Renal cortical epithelial cell (primary cell): ENCODE results near the gene CD68. TPM values are rescaled to one million over a fixed set of nuclear protein-coding genes. Genes with fewer than 3 reads are reported as not detected.
A peak's percentile ranks its signal among the peaks of the same experiment; 100 is the strongest.
"Not testable (repeated sequence)": the region's sequence is repeated elsewhere in the genome, so short reads cannot be mapped to it uniquely, and the experiment has no call there.

Source experiments
- DNase-seq: peaks from one replicate; pipeline ENCODE4 v3.0.0-alpha.2; 2011; ENCODE audit warnings: low read depth
- total RNA-seq: library from RNA; depleted of rRNA; stranded (reverse); fragments of >200 nt; gene quantifications from 2 replicates; pipeline ENCODE4 v1.2.3, GENCODE V29; 2014

The CD68 gene
- total RNA-seq, 1 donor from 2014 or later = 7.6 TPM

DNA sequence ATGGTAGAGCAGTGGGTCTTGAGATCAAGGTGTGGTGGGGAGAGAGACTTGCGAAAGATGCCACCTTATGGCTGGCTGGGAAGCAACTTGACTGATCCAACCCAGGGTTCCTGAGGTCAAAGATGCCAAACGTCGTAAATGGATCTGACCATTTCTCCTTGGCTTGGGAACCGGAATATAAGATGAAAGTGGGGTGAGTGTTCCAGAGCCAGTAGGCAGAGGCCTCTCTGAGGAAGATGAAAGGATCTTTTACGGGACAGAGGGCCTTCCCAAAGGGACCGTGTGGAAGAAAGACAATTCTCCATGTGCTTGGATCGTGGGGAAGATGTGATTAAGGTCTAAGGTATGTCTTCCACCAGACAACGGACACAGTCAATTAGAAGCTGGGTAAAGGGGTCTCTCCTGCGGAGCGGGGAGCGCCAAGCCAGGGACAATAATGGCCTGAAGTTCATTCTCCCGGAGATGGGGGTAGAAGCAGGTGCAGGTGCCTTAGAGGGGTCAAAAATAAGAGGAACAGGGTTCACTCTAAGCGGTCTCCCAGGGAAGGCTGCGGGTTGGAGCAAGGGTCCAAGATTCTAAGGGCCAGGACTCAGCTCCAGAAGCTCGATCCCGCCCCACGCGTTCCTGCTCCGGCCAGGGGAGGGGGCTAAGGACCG lies 34.5 kb downstream of the CD68 start:
- DNase-seq = peak; percentile 34

- peak; percentile 98 for DNase-seq
Measured at GRCh38 chr17:7614425-7615264, 35.2 kb downstream of the CD68 start, which contains the start of gene FXR2. TSS of gene FXR2 (minus strand) at chr17:7614897. CDS start at chr17:7614532, 365 bp downstream.

- no peak for DNase-seq
Measured at GRCh38 chr17:7615265-7615747, 35.9 kb downstream of the CD68 start.

DNA sequence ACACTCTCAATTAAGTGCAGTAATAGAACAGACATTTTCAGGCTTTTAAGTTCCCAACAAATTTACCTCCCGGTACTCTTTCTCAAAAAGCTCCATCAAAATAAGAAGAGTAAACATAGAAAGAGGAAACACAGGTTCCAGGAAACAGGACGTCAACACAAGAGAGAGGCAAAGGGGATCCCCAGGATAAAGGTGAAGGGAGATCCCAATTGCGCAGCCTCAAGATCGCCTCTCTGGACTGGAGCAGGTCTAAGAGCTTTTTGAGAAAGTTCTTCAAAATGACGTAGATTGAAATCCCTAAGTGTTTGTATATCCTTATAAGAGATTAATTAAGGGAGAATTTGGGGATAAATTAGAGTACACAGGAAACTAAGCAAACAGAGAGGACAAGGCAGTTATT lies 39.2 kb downstream of the CD68 start:
- DNase-seq = no peak

- DNase-seq = no peak
Measured at GRCh38 chr17:7620835-7621234, 41.4 kb downstream of the CD68 start.

- DNase-seq = no peak
Measured at GRCh38 chr17:7623661-7624060, 44.2 kb downstream of the CD68 start.

DNA sequence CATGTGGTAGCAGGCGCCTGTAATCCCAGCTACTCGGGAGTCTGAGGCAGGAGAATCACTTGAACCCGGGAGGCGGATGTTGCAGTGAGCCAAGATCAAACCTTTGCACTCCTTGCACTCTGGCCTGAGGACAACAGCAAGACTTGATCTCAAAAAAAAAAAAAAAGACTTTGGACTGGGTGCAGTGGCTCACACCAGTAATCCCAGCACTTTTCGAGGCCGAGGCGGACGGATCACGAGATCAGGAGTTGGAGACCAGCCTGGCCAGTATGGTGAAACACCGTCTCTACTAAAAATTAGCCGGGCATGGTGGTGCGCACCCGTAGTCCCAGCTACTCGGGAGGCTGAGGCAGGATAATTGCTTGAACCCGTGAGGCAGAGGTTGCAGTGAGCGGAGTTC lies 46.3 kb downstream of the CD68 start:
- not testable (repeated sequence) for DNase-seq

GRCh38 chr17:7626307-7626706 lies 46.9 kb downstream of the CD68 start:
- no peak for DNase-seq

GRCh38 chr17:7626956-7627249 lies 47.5 kb downstream of the CD68 start:
- DNase-seq = no peak

- peak; percentile 85 for DNase-seq
Measured at GRCh38 chr17:7627250-7628121, 48.0 kb downstream of the CD68 start, which contains the start of gene SAT2. TSS of gene SAT2 (minus strand) at chr17:7627821. CDS start at chr17:7627635, 186 bp downstream.

DNA sequence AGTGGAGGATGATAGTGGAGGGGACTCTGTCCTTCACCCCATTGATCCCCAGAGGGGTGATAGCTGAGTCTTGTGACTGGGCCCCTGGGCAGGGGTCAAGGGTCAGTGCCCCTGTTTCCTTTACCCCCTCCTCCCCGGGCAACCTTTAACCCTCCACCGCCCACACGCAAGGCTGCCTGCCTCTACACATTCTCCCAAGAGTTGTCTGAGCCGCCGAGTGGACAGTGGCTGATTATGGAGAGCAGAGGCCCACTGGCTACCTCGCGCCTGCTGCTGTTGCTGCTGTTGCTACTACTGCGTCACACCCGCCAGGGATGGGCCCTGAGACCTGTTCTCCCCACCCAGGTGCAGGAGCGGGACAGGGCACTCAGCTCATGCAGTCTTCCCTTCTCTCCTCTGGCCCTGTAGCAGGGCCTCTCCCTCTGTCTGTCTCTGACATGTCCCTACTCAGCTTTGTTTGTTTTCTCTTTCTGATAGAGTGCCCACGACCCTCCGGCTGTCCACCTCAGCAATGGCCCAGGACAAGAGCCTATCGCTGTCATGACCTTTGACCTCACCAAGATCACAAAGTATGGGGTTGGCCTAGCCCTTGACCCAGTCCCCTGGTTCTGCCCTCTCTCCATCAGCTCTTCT lies 50.6 kb downstream of the CD68 start, which contains the start of gene SHBG:
Gene SHBG, plus strand, starts transcription at position 197 of the 633 bp plus-strand sequence. Its CDS starts 38 bp downstream, at position 235.
- DNase-seq = no peak

Other genes starting within 250 kb of the CD68 start
- 0.20 and 65.5 TPM in 2 replicates for gene ACAP1, start 243.1 kb upstream of the CD68 start, total RNA-seq
- 10.4 and 13.7 TPM in 2 replicates for gene KCTD11, start 227.5 kb upstream of the CD68 start, total RNA-seq
- not detected in 2 replicates for gene TMEM95, start 224.5 kb upstream of the CD68 start, total RNA-seq
- gene TNK1, start 198.5 kb upstream of the CD68 start, total RNA-seq = 3.6 and 8.0 TPM in 2 replicates
- 20.0 and 71.0 TPM in 2 replicates for gene PLSCR3, start 185.1 kb upstream of the CD68 start, total RNA-seq
- gene TMEM256, start 175.5 kb upstream of the CD68 start, total RNA-seq = 35.9 and 143 TPM in 2 replicates
- 2.6 and 17.1 TPM in 2 replicates for gene NLGN2, start 171.8 kb upstream of the CD68 start, total RNA-seq
- not detected in 2 replicates for gene SPEM1, start 159.3 kb upstream of the CD68 start, total RNA-seq
- not detected in 2 replicates for gene SPEM2, start 154.0 kb upstream of the CD68 start, total RNA-seq
- not detected in 2 replicates for gene SPEM3, start 150.8 kb upstream of the CD68 start, total RNA-seq
- 16.9 and 33.0 TPM in 2 replicates for gene TMEM102, start 144.2 kb upstream of the CD68 start, total RNA-seq
- 3.3 and 10.7 TPM in 2 replicates for gene FGF11, start 140.1 kb upstream of the CD68 start, total RNA-seq
- 15.3 and 26.0 TPM in 2 replicates for gene CHRNB1, start 134.6 kb upstream of the CD68 start, total RNA-seq
- gene ZBTB4, start 100.0 kb upstream of the CD68 start, total RNA-seq = 14.8 and 39.2 TPM in 2 replicates
- gene SLC35G6, start 98.2 kb upstream of the CD68 start, total RNA-seq = not detected in 2 replicates
- 57.3 and 169 TPM in 2 replicates for gene POLR2A, start 95.3 kb upstream of the CD68 start, total RNA-seq
- 4.2 and 15.5 TPM in 2 replicates for gene TNFSF12, start 30.6 kb upstream of the CD68 start, total RNA-seq
- 22.1 and 31.9 TPM in 2 replicates for gene TNFSF13, start 20.9 kb upstream of the CD68 start, total RNA-seq
- 61.4 and 101 TPM in 2 replicates for gene SENP3, start 17.7 kb upstream of the CD68 start, total RNA-seq
- gene MPDU1, start 4.2 kb downstream of the CD68 start, total RNA-seq = 85.9 and 150 TPM in 2 replicates
- gene SOX15, start 10.5 kb downstream of the CD68 start, total RNA-seq = 0.60 and 2.4 TPM in 2 replicates
- gene FXR2, start 35.3 kb downstream of the CD68 start, total RNA-seq = 35.0 and 64.4 TPM in 2 replicates
- 16.8 and 29.6 TPM in 2 replicates for gene SAT2, start 48.2 kb downstream of the CD68 start, total RNA-seq
- 0.25 TPM in 1 of 2 replicates, not detected in the other for gene SHBG, start 50.5 kb downstream of the CD68 start, total RNA-seq
- gene ATP1B2, start 71.3 kb downstream of the CD68 start, total RNA-seq = 0.30 TPM in 1 of 2 replicates, not detected in the other
- gene TP53, start 107.9 kb downstream of the CD68 start, total RNA-seq = 29.3 and 53.8 TPM in 2 replicates
- gene WRAP53, start 108.8 kb downstream of the CD68 start, total RNA-seq = 6.2 and 9.2 TPM in 2 replicates
- 0.69 and 2.9 TPM in 2 replicates for gene EFNB3, start 125.6 kb downstream of the CD68 start, total RNA-seq
- gene DNAH2, start 138.1 kb downstream of the CD68 start, total RNA-seq = 0.15 TPM in 1 of 2 replicates, not detected in the other